Nephron (organoid): ENCODE results near the gene AGGF1.
A peak's percentile ranks its signal among the peaks of the same experiment; 100 is the strongest.

Source experiments
- H3K27ac Mint-ChIP-seq, 3 experiments: 2 replicates each; pipeline ENCODE4 v1.8.0; 2020; ENCODE audit warnings: mixed read lengths in 3 of 3, mild to moderate bottlenecking in 2 of 3, moderate library complexity in 1 of 3
- H3K27me3 Mint-ChIP-seq: 2 replicates; pipeline ENCODE4 v1.8.0; 2021; ENCODE audit warnings: low read depth, mild to moderate bottlenecking, moderate library complexity, mixed read lengths
- H3K36me3 Mint-ChIP-seq: 2 replicates; pipeline ENCODE4 v1.8.0; 2020; ENCODE audit warnings: low read depth, mixed read lengths
- H3K4me1 Mint-ChIP-seq: 2 replicates; pipeline ENCODE4 v1.8.0; 2020; ENCODE audit warnings: mixed read lengths
- H3K4me3 Mint-ChIP-seq, 3 experiments: 2 replicates each; pipeline ENCODE4 v1.8.0; 2020; ENCODE audit warnings: mild to moderate bottlenecking in 3 of 3, mixed read lengths in 3 of 3, moderate library complexity in 2 of 3
- H3K9me3 Mint-ChIP-seq: 2 replicates; pipeline ENCODE4 v1.8.0; 2020; ENCODE audit warnings: mixed read lengths
- TF ChIP-seq, protein P1 (sequence below), 3 experiments: fragments of 200-600 bp; sonication (generic); IDR thresholded peaks; one replicate each; pipeline ENCODE4 v1.5.0; 2021; ENCODE audit warnings: antibody characterized with exemption in 3 of 3; ENCODE audit not compliant: unreplicated experiment in 3 of 3

Gene AGGF1

GRCh38 chr5:77086368-77086688 is 56.1 kb downstream of the AGGF1 start:
- no peaks in the 10 kb centered on the region for H3K27me3 Mint-ChIP-seq
- peak overlapping the region; percentile 99 to 100 (median 100) for H3K27ac Mint-ChIP-seq
- peak overlapping the region; percentile 95 to 98 (median 97) for H3K4me3 Mint-ChIP-seq
- peaks cover 44% of the 10 kb centered on the region for H3K36me3 Mint-ChIP-seq
- H3K4me1 Mint-ChIP-seq = peaks cover 29% of the 10 kb centered on the region
- TF ChIP-seq, protein P1, sequence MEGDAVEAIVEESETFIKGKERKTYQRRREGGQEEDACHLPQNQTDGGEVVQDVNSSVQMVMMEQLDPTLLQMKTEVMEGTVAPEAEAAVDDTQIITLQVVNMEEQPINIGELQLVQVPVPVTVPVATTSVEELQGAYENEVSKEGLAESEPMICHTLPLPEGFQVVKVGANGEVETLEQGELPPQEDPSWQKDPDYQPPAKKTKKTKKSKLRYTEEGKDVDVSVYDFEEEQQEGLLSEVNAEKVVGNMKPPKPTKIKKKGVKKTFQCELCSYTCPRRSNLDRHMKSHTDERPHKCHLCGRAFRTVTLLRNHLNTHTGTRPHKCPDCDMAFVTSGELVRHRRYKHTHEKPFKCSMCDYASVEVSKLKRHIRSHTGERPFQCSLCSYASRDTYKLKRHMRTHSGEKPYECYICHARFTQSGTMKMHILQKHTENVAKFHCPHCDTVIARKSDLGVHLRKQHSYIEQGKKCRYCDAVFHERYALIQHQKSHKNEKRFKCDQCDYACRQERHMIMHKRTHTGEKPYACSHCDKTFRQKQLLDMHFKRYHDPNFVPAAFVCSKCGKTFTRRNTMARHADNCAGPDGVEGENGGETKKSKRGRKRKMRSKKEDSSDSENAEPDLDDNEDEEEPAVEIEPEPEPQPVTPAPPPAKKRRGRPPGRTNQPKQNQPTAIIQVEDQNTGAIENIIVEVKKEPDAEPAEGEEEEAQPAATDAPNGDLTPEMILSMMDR (IDR thresholded peaks at IDR 0.05; ENCODE audit: unreplicated experiment in 3 of 3) = no peak
- no peaks in the 10 kb centered on the region for H3K9me3 Mint-ChIP-seq

- Mint-ChIP-seq H3K27ac (peak within 1 kb of the TSS; percentile 99 to 100 (median 100)), H3K36me3 (peaks cover 40% of the 10 kb centered on the region), H3K4me3 (peak within 1 kb of the TSS; percentile 95 to 98 (median 97)), H3K9me3 (no peaks in the 10 kb centered on the region), H3K27me3 (no peaks in the 10 kb centered on the region), H3K4me1 (peaks cover 29% of the 10 kb centered on the region)
- TF ChIP-seq, protein P1 (IDR thresholded peaks at IDR 0.05; ENCODE audit: unreplicated experiment in 3 of 3) = peak in 2 of 3 experiments; percentile 20 to 47
These were observed 56.7 kb downstream of the AGGF1 start, which contains the start of gene ZBED3 for GRCh38 chr5:77086689-77087483. Gene ZBED3 (minus strand): TSS chr5:77087285. CDS start chr5:77077878, 9,407 bp downstream.

DNA sequence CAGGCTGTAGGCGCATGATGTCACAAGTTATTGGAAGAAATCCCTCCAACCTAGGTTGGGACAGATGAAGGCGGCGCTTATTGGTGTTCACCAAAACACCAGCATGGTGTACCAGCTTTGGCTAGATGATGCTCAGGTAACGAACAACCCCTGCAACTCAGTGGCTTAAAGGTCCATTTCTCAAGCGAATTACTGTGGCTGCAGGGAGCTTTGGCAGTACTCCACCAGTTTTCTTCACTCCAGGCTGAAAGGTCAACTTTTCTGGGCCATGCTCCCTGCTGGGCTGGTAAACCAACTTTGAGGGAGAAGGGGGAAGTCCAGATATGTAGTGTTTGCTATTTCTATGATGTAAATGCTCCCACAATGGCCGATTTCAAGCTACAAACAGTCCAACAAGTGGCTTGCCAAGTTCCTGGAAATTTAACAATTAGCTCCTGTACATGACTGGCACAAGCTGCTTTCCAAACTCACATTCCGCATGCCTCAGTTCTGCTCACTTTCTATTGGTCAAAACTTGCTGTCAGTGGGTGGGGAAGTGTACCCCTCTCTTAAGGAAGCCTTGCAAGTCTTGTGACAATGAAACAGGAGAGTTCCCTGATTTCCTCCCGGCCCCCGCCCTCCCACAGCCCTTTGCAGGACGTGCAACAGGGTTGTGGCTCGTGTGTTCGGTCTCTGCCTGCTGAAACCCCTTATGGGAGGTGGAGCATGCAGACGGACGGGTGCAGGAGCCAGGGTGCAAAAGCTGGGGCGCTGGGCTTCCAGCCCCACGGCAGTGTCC is 57.5 kb downstream of the AGGF1 start:
- Mint-ChIP-seq H3K27me3 (no peaks in the 10 kb centered on the region), H3K4me1 (peaks cover 29% of the 10 kb centered on the region), H3K36me3 (peaks cover 39% of the 10 kb centered on the region), H3K27ac (peak overlapping the region; percentile 99 to 100 (median 100)), H3K4me3 (peak overlapping the region; percentile 89 to 97 (median 95)), H3K9me3 (no peaks in the 10 kb centered on the region)
- TF ChIP-seq, protein P1 (IDR thresholded peaks at IDR 0.05; ENCODE audit: unreplicated experiment in 3 of 3) = no peak

GRCh38 chr5:77095189-77095588 is 65.0 kb downstream of the AGGF1 start:
- H3K4me1 Mint-ChIP-seq = no peaks in the 10 kb centered on the region
- TF ChIP-seq, protein P1 (IDR thresholded peaks at IDR 0.05; ENCODE audit: unreplicated experiment in 3 of 3) = no peak
- H3K36me3 Mint-ChIP-seq = peaks cover 40% of the 10 kb centered on the region

GRCh38 chr5:77101298-77101697 is 71.1 kb downstream of the AGGF1 start:
- Mint-ChIP-seq H3K27me3 (no peaks in the 10 kb centered on the region), H3K36me3 (peaks cover 43% of the 10 kb centered on the region), H3K4me3 (no peak overlapping the region), H3K4me1 (no peaks in the 10 kb centered on the region), H3K9me3 (peaks cover 5% of the 10 kb centered on the region), H3K27ac (no peak overlapping the region)
- TF ChIP-seq, protein P1 (IDR thresholded peaks at IDR 0.05; ENCODE audit: unreplicated experiment in 3 of 3) = no peak

More at GRCh38 chr5:77095189-77095588, 65.0 kb downstream of the AGGF1 start:
- Mint-ChIP-seq H3K9me3 (no peaks in the 10 kb centered on the region), H3K27me3 (no peaks in the 10 kb centered on the region), H3K4me3 (no peak overlapping the region), H3K27ac (no peak overlapping the region)
